ENCODE data around the gene MCCC2. TPM values are rescaled to one million over a fixed set of nuclear protein-coding genes. Genes with fewer than 3 reads are reported as not detected.

The MCCC2 gene
- total RNA-seq, 1 experiment from 2014 or later = 32.2 TPM

DNA sequence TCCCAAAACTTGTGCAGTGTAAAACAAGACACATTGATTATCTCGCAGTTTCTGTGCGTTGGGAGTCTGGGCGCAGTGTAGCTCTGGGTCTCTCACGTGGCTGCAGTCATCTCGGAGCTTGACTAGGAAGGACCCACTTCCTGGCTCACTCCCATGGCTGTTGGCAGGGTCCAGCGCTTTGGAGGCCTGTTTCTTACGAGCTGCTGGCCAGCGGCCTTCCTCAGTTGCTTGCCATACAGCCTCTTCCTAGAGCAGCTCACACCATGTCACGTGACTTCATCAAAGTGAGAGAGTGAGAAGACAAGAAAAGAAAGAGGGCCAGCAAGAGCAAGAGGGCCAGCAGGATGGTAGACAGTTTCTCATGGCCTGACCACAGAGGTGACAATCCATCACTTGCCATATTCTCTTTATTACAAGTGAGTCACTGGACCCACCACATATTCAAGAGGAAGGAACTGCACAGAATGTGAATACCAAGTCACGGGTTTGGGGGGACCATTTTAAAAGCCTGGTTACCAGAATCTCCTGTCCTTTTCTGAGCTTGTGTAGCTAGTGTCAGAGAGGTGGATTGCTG, 36.2 kb downstream of the MCCC2 start:
- Histone ChIP-seq H3K79me2 (ENCODE audit: low read length) (no peaks in the 10 kb centered on the region), H3K9me2 (replicated peaks; ENCODE audit: low read length) (no peaks in the 10 kb centered on the region), H3K4me2 (ENCODE audit: low read length) (no peak overlapping the region), H3F3A (ENCODE audit: low read length, unreplicated experiment) (no peaks in the 10 kb centered on the region), H3K9me3 (ENCODE audit: low read length) (no peaks in the 10 kb centered on the region), H3K27me3 (ENCODE audit: low read length) (no peaks in the 10 kb centered on the region), H3K27ac (ENCODE audit: low read length) (no peak overlapping the region), H3K4me1 (ENCODE audit: insufficient read depth, low read length) (no peaks in the 10 kb centered on the region), H3K9ac (ENCODE audit: low read length) (no peak overlapping the region), H3K36me3 (ENCODE audit: low read depth, low read length) (no peaks in the 10 kb centered on the region), H2AFZ (ENCODE audit: low read length) (no peak overlapping the region), H3K4me3 (ENCODE audit: low read length) (no peak overlapping the region), H4K20me1 (ENCODE audit: low read length) (no peaks in the 10 kb centered on the region)
- ChIA-PET POLR2A (ENCODE audit: unreplicated experiment) (no interaction called here), CTCF (no interaction called here)
- TF ChIP-seq EZH2phosphoT487 (IDR thresholded peaks at IDR 0.05; ENCODE audit: borderline replicate concordance, low read length) (no peak), EZH2 (IDR thresholded peaks at IDR 0.05; ENCODE audit: low read length, unreplicated experiment) (no peak)
- TF ChIP-seq, protein P1, sequence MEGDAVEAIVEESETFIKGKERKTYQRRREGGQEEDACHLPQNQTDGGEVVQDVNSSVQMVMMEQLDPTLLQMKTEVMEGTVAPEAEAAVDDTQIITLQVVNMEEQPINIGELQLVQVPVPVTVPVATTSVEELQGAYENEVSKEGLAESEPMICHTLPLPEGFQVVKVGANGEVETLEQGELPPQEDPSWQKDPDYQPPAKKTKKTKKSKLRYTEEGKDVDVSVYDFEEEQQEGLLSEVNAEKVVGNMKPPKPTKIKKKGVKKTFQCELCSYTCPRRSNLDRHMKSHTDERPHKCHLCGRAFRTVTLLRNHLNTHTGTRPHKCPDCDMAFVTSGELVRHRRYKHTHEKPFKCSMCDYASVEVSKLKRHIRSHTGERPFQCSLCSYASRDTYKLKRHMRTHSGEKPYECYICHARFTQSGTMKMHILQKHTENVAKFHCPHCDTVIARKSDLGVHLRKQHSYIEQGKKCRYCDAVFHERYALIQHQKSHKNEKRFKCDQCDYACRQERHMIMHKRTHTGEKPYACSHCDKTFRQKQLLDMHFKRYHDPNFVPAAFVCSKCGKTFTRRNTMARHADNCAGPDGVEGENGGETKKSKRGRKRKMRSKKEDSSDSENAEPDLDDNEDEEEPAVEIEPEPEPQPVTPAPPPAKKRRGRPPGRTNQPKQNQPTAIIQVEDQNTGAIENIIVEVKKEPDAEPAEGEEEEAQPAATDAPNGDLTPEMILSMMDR (conservative IDR thresholded peaks at IDR 0.05; ENCODE audit: low read depth, low read length) = no peak
- DNase-seq (no peak), ATAC-seq (no peak)
- intact Hi-C loops (cut with micrococcal nuclease) = no loop called here
- no TSS peak for BruUV-seq (replicated peaks)

DNA sequence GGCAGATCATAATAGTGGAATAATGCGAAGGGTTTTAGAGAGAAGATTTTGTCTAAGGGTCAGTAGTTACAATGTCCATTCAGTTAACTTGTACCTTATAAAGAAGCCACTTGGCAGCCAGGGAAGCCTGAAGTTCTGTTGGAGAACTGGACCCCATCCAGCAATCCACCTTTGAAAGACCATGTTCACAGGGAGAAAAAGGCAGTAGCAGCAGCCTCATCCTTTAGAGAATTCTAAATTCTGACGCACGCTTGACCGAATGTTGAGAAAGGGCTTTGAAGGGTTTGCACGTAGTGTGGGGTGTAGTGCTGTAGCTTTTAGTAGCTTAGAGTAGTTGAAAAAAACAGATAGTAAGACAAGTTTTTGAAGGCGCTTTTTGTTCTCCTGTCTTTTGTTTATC, 42.8 kb downstream of the MCCC2 start:
- POLR2A ChIA-PET (ENCODE audit: unreplicated experiment) = no interaction called here
- CTCF ChIA-PET = no interaction called here

DNA sequence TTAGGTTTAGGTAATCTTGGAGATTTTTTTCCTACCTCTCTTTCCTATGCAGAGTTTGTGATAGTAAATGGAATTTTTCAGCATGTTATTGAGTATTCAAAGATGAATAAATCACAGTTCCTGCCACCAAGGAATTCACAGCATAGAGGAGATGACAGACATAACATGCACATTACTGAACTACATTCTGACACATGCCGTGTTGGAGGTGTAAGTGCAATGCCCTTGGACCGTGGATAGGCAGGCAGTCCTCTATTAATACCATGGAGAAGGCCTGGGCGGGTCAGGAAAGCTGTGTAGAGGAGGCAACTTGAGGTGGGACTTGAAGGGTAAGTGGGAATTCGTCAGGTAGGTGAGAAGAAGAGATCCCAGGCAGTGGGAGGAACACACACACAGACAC, 43.9 kb downstream of the MCCC2 start:
- Histone ChIP-seq H3K4me2 (ENCODE audit: low read length) (no peak overlapping the region), H3K4me1 (ENCODE audit: insufficient read depth, low read length) (no peaks in the 10 kb centered on the region), H3K9me2 (replicated peaks; ENCODE audit: low read length) (no peaks in the 10 kb centered on the region), H3F3A (ENCODE audit: low read length, unreplicated experiment) (no peaks in the 10 kb centered on the region), H3K9me3 (ENCODE audit: low read length) (no peaks in the 10 kb centered on the region), H3K4me3 (ENCODE audit: low read length) (no peak overlapping the region), H3K79me2 (ENCODE audit: low read length) (no peaks in the 10 kb centered on the region), H2AFZ (ENCODE audit: low read length) (no peak overlapping the region), H3K27ac (ENCODE audit: low read length) (no peak overlapping the region), H3K27me3 (ENCODE audit: low read length) (no peaks in the 10 kb centered on the region), H3K36me3 (ENCODE audit: low read depth, low read length) (no peaks in the 10 kb centered on the region; the same call in 1 of the 2 replicates), H4K20me1 (ENCODE audit: low read length) (no peaks in the 10 kb centered on the region), H3K9ac (ENCODE audit: low read length) (no peak overlapping the region)
- DNase-seq (no peak), ATAC-seq (no peak)
- POLR2A ChIA-PET (ENCODE audit: unreplicated experiment) = no interaction called here
- intact Hi-C loops (cut with micrococcal nuclease) = no loop called here
- TF ChIP-seq EZH2phosphoT487 (IDR thresholded peaks at IDR 0.05; ENCODE audit: borderline replicate concordance, low read length) (no peak), EZH2 (IDR thresholded peaks at IDR 0.05; ENCODE audit: low read length, unreplicated experiment) (no peak)
- TF ChIP-seq, protein P1 (conservative IDR thresholded peaks at IDR 0.05; ENCODE audit: low read depth, low read length) = no peak
- no TSS peak for BruUV-seq (replicated peaks)
- CTCF ChIA-PET = no interaction called here

More for the DNA sequence above, 42.8 kb downstream of the MCCC2 start:
- no peak overlapping the region for H2AFZ ChIP-seq (ENCODE audit: low read length)
- no peak overlapping the region for H3K9ac ChIP-seq (ENCODE audit: low read length)
- ATAC-seq = no peak
- H3K9me3 ChIP-seq (ENCODE audit: low read length) = no peaks in the 10 kb centered on the region
- intact Hi-C loops (cut with micrococcal nuclease) = no loop called here
- H3K27ac ChIP-seq (ENCODE audit: low read length) = no peak overlapping the region
- no peaks in the 10 kb centered on the region for H4K20me1 ChIP-seq (ENCODE audit: low read length)
- H3K4me1 ChIP-seq (ENCODE audit: insufficient read depth, low read length) = no peaks in the 10 kb centered on the region
- BruUV-seq (replicated peaks) = no TSS peak
- no peak overlapping the region for H3K4me3 ChIP-seq (ENCODE audit: low read length)
- H3K36me3 ChIP-seq (ENCODE audit: low read depth, low read length) = no peaks in the 10 kb centered on the region; the same call in 1 of the 2 replicates
- H3K9me2 ChIP-seq (replicated peaks; ENCODE audit: low read length) = no peaks in the 10 kb centered on the region
- H3K4me2 ChIP-seq (ENCODE audit: low read length) = no peak overlapping the region
- H3K27me3 ChIP-seq (ENCODE audit: low read length) = no peaks in the 10 kb centered on the region
- no peaks in the 10 kb centered on the region for H3F3A ChIP-seq (ENCODE audit: low read length, unreplicated experiment)
- TF ChIP-seq, protein P1 (conservative IDR thresholded peaks at IDR 0.05; ENCODE audit: low read depth, low read length) = no peak
- no peak for TF ChIP-seq EZH2 (IDR thresholded peaks at IDR 0.05; ENCODE audit: low read length, unreplicated experiment)
- H3K79me2 ChIP-seq (ENCODE audit: low read length) = no peaks in the 10 kb centered on the region
- DNase-seq = no peak
